ENCODE measurements around the gene MCCD1.
"Not testable (repeated sequence)": the region's sequence is repeated elsewhere in the genome, so short reads cannot be mapped to it uniquely, and the experiment has no call there.

MCCD1 gene, protein sequence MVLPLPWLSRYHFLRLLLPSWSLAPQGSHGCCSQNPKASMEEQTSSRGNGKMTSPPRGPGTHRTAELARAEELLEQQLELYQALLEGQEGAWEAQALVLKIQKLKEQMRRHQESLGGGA

DNA sequence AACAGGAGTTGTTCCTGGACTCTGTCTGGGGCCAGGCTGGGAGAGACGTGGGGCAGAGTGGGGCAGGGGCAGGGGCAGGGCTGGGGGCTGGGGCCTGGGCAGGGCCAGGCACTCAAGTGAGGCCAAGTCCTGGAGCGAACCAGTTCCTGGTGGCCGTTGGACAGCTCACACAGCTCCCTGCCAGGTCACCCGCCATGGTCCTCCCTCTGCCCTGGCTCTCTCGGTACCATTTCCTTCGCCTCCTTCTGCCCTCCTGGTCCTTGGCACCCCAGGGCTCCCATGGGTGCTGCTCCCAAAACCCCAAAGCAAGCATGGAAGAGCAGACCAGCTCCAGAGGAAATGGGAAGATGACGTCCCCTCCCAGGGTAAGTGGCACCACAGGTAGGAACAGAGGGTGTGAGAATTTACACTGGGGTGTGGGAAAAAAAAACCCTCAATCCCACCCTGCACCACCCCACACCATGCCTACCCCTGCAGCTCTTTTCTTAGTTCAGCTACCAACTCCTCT lies at the start of gene MCCD1:
TSS of gene MCCD1 (plus strand) at position 142 of the 508 bp plus-strand sequence. CDS start at position 195, 53 bp downstream.
- no peak for DNase-seq

DNA sequence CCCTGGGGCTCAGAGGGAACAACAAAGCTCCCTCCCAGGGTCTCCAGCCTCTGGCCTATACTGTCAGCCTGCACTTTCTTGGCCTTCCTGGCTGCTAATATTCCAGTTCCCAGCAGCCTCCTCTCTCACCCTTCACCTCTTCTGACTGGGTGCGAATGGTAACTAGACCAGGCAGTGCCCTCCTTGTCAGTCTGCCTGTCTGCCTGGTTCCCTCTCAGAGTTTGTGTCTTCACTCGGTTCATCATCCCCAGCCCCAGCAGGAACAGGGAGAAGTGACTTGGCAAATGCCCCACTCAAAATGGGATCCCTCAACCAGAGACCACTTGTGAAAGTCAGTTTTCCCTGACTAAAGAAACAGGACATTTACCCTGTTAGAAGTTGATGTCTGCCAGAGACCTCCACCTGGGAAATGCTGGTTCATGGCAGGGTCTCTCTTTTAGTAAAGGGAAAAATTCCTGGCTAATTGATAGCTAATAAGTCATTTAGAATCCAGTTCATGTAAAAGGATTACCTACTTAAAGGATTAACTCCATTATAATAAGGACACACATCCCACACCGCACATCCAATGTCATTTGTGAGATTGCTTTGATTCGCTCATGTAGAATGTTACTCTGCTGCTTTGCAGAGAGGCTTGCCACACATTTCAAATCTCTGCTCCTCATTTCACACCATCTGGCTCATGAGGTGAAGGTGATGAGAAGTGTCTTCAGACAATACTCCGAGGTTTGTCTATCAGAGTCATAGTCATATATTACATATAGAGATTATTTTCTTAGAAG lies 49.4 kb upstream of the MCCD1 start:
- no peak for DNase-seq

DNA sequence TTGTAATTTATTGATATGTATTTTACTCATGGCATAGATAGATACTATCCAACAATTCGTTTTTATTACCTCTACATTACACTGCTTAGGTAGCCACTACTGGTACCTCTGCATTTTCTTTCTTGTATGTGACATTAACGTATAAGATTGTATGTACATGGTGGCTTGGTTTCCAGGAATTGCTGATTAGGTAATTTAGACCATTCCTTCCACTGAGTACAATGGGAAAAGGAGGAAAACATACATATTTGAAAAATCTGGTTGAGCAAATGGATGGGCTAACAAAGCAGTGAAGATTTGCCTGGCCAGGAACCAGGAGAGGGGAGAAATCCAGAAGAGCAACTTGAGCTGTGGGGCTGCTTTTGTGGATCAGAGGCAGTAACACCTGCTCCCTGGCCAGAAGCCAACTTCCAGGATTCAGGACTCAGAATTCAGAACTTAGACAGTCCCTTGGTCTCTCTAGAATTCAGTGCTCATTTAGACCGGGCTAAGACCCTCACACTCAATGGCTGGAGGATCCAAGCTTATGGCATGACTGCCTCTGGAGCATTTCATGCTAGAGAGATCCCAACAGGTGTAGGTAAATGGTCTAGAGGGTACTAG lies 48.7 kb upstream of the MCCD1 start:
- DNase-seq = no peak

DNA sequence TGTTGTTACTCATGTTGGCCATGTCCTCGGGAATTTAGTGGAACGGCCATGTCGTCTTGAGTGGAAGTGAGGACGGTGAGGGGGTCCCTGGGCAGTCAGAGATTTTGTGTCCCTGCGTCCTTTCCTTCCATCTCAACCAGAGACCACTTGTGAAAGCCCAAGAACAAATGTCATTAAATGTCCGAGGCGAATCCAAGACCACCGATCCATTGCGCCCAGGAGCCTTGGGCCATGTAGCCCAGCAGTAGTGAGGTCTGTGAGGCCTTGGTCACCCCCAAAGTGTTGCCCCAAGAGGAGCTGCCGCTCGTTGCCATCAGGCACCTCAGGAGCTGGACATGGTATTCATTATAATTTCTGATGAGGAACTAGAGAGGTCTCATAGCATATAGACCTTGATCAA lies 48.2 kb upstream of the MCCD1 start:
- DNase-seq = no peak

DNA sequence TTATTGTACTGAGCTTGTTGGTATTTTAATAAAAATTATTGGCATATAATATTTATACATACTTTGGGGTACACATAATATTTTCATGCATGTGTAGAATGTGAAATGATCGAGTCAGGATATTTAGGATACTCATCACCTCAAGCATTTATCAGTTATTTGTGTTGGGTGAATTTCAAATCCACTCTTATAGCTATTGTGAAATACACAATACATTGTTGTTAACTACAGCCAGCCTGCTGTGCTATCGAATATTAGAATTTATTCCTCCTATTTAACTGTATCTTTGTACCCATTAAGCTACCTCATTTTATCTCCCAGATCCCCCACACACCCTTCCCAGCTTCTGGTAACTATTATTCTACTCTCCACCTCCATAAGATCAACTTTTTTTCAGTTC lies 45.4 kb upstream of the MCCD1 start:
- DNase-seq = no peak

DNA sequence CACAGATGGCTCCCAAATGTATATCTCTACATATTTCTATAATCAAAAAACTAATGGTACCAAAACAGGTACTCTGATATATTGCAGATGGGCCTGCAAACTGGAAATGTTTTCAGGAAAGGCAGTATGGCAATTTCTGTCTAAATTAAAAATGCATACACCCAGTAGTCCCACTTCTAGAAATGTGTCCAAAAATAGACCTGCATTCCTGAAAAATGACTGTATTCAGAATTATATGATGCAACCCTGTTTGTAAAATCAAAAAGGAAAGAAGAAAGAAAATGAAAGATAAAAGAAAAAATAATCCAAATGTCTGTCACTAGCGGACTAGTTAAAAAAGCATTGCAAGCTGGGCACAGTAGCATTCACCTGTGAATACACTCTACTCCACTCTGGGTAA lies 43.7 kb upstream of the MCCD1 start:
- DNase-seq = no peak

DNA sequence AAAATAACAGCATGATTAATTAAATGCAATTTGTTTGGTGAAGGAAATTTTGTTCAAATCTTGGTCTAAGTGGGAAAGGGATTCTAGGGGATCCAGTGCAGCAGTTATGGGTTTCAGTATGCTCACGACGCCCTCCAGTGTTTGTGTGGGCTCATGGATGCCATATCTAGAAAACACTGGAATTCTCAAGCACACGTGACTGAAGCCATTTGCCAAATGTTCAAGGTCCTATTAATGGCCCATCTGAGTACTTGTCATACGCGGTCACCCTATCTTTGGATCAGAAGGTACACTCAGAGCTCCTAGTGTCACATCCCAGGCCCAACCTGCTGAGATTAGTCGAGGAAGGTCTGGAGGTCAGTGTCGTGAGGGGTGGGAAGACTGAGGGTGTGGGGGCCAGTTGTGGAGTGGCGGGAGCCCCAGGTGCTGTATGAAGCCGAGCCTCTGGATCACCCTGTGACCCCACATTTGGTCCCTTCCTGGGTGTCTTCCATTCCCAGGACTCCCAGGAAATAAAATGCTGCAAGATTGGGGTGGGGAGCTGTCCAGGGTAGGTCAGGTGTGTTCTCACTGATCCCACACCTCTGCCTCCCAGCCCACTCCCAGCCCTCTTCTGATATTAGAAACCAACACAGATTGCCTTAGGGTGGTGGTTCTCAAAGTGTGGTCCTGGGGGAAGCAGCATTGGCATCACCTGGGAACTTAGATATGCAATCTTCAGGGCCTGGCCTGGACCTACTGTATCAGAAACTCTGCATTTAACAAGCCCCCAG lies 42.5 kb upstream of the MCCD1 start:
- DNase-seq = not testable (repeated sequence)

DNA sequence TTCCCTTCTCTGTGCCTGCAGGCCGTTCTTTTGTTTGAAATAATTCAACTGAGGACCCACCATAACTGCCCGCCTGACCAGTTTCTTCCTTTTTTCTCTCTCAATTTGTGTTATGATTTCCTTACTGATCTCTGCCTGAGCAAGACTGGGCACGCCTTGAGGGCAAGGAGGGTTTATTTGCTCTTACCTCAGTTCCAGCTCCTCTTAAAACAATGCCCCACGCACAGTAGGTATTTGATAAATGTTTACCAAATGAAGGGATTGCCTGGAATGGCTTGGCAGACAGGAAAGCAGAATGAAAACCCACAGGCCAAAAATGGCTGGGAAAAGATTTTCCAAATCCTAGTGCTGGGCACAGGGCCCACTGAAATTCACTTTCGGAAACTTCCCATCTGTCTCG lies 41.1 kb upstream of the MCCD1 start:
- not testable (repeated sequence) for DNase-seq

DNA sequence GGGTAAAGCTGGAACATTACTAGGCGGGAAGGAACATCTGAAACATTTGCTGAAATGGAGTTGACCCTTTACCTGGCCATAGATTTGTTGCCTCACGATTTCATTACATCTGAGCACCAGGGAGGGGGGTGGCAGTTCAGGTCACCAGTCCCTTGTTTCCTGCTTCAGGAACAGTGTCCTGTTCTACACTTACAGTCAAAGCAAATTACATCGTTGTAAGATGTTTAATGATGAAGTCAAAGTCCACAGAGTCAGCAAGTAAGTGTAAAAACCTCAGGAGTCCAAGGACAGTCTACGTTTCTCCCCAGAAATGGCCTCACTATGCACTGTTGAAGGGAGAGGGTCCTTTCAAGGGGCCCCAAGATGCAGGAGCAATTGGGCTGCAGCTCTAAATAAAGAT lies 39.7 kb upstream of the MCCD1 start:
- no peak for DNase-seq

DNA sequence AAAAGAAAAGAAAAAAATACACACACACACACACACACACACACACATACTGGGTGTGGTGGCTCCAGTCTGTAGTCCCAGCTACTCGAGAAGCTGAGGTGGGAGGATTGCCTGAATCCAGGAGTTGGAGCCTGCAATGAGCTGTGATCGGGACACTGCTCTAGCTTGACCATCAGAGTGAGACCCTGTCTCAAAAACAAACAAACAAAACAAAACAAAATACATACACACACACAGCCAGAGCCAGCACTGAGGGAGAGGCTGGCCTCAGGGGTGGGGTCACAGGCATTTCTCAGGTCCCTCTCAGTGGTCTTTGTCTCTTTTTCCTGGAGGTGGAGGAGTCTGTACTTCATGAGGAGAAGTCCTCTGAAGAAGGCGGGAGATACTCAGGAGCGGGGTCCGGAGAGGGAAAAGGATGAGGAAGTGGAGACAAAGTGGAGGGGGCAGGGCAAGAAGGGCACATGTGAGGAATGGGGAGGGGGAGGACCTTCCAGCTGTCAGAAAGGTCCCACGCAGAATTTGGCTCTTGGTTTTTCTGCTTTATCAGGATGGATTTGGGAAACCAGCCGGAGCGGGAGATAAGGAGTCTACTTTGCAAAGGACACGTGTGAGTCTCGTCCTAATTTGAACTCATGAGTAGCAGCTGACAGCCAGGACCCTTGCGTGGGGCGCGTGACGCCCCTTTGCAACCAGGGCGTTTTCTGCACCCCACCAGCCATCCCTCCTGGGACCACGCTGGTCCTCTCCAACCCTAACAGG lies 38.5 kb upstream of the MCCD1 start:
- no peak for DNase-seq

DNA sequence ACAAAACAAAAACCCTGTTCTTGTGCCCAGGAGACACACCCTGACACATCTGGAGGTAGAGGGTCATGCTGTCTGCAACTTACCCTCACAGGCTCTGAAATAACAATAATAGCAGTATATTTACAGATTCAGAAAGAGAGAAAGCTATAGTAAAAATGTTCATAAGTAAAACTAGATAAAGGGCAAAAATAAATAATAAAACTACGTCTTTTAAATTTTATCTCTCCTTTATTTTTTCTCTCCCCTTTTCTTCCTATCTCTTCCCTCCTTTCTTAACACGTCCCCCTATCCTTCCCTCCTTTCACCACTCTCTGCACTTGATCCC lies 35.2 kb upstream of the MCCD1 start:
- DNase-seq = not testable (repeated sequence)

DNA sequence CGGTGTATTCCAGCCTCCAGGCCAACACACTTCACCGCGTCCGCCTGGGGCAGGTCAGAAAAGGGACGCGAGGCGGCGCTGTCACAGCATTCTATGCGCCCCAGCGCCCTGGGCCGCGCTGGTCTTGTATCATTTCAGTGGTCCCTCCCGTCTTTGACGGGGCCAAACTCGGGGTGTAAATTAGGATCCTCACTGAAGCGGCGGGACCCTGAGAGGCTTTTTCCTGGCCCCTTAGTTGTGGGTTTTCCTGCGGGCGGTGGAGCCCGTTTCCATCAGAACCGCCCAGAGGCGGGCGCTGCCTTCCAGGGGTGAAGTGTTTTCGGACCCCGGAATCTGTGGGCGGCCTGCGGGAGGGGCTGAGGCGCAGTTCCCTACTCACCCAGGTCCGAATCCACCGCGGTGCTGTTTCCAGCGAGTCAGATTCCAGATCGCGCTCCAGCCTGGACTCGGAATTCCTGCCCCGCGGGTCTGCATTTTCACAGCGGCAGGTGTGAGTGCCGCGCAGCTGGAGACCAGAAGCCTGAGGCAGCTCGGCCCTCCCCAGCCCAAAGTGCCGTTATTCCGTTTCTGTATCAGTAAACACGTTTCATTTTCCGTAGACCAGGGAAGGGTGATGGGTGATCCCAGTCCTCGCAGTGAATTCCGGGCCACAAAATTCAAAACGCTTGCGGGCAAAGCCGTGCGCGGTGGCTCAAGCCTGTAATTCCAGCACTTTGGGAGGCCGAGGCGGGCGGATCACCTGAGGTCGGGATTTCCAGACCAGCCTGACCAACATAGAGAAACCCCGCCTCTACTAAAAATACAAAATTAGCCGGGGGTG lies 34.7 kb upstream of the MCCD1 start:
- peak; percentile 68 to 78 for DNase-seq

DNA sequence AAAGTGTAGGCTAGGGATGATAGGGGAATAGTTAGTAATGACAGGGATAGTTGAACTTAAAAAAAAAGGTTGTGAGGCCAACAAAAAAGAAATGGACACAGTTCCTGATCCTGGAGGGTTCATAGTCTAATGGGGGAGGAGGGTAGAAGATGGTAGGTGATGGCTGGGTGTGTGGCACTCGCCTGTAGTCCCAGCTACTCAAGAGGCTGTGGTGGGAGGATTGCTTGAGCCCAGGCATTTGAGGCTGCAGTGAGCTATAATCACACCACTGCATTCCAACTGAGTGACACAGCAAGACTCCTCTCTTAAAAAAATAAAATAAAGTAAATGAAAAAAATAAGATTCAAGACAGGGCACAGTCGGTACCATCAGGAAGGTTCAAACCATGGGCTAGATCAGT lies 33.2 kb upstream of the MCCD1 start:
- DNase-seq = no peak

DNA sequence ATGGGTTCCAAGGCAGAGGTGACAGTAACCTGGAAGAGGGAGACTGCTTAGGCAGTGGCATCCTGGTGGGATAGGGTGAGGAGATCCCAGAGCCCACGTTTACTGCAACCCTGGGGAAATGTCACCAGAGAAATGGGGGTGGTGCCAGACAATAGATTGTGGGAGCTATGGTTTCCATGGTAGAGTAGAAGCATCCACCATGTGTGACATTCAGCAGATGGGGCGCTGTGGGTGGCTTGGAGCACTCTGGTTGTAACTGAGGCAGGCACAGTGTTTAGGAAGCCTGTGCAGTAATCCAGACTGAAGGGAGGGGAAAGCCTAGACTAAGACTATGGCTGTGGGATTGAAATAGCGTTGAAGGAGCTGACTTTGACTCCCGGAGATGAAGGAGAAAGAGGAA lies 31.9 kb upstream of the MCCD1 start:
- DNase-seq = not testable (repeated sequence)

DNA sequence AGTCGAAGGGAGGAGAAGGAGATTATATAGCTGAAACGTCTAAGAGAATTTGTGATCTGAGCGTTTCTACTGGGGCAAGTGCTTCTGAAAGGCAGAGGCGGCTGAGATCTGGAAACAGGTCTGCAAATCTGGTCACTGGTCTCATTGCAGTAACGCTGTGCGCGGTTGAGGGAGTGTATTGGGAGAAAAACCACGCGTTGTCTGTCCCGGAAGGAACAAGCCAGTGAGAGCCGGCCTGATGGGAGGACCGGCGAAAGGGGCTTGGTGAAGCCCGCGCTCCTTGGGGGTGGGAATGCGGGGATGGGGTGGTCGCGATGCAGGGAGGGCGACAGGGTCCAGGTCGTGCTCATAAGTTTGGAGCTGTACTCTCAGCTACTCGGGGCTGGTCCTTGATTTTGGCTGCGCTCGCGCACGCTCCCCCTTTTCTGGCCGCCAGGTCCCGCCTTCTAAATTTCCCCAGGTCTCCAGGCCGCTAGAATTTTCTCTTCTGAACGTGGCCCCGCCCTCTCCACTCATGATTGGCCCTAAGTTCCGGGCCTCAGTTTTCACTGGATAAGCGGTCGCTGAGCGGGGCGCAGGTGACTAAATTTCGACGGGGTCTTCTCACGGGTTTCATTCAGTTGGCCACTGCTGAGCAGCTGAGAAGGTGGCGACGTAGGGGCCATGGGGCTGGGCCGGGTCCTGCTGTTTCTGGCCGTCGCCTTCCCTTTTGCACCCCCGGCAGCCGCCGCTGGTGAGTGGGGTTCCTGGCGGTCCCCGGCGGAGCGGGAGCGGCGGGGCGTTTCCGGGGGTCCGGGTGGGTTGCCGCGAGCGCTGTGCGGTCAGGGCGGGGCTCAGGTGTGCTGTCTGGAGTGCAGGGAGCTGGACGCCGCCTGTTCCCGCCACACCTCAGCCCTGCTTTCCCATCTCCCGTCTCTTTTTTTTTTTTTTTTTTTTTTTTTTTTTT lies 31.0 kb upstream of the MCCD1 start, which contains the start of gene MICB:
TSS of gene MICB (plus strand) at position 615 of the 946 bp plus-strand sequence. CDS start at position 664, 49 bp downstream.
- DNase-seq = peak; percentile 83 to 88

DNA sequence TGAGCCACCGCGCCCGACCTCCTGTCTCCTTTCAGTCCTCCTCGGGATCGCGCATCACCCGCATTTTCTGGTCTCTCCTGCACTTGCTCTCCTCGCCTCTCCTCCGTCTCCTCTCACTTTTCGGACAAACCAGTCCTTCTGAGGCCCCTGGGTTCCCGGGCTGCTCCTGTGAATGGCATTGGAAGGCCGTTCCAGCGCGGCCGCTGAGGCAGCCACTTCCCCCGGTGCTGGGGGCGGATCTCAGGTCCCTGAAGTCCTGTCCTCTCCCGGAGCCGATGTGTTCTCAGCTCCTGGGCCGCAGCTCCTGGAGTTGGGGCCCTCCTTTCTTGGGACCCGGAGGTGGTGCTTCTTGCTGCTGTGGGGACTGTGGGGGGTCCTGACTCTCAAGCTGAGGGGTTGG lies 30.0 kb upstream of the MCCD1 start:
- no peak for DNase-seq

DNA sequence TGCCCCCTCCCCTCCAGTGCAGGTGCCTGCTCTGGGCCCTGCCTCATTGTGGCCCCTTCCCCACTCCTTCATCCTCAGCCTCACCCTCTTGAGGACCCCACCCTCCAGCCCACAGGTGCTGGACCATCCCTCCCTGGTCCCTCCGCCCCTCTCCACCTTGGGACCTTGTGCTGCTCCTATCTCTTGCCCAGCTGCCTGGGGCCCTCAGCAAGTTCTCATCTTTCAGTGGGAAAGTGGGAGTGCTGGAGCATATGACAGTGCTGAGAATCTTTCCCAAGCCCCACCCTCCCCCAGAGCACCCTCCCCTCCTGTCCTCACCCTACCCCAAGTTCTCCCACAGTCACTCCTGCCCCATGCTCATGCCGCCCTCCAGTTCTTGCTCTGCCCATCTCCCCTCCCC lies 29.1 kb upstream of the MCCD1 start:
- DNase-seq = not testable (repeated sequence)

DNA sequence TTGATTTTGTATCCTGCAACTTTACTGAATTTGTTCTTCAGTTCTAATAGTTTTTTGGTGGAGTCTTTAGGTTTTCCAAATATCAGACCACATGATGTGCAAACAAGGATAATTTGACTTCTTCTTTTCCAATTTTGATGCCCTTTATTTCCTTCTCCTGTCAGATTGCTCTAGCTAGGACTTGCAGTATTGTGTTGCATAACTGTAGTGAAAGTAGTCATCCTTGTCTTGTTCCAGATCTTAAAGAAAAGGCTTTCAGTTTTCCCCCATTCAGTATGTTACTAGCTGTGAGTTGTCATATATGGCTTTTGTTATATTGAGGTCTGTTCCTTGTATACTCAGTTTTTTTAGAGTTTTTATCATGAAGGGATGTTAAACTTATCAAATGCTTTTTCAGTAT lies 26.2 kb upstream of the MCCD1 start:
- DNase-seq = no peak

DNA sequence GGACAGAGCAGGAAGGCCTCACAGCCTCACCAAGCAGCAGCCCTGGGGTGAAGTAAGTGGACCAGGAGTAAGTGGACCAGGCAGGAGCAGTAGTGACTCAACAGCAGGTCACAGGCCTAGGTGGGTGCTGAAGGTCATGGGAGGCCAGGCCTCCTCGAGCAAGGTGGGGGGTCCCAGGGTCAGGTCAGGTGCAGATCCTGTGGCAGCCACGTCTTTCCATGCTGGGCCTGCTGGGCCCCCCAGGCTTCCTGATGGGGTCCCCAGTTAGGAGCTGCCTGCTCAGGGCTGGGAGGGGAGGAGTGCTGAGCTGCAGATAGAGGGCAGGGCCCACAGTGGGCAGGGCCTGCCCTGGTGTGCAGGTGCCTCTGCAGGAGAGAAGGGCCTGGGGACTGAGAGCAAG lies 19.7 kb upstream of the MCCD1 start:
- DNase-seq = not testable (repeated sequence)

DNA sequence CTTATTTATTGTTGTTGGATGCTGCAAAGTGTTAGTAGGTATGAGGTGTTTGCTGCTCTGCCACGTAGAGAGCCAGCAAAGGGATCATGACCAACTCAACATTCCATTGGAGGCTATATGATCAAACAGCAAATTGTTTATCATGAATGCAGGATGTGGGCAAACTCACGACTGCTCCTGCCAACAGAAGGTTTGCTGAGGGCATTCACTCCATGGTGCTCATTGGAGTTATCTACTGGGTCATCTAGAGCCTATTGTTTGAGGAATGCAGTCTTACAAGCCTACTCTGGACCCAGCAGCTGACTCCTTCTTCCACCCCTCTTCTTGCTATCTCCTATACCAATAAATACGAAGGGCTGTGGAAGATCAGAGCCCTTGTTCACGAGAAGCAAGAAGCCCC lies 18.8 kb upstream of the MCCD1 start:
- DNase-seq = no peak
